ENCODE results near the gene PIP5K1A. TPM values are rescaled to one million over a fixed set of nuclear protein-coding genes. Genes with fewer than 3 reads are reported as not detected.
A peak's percentile ranks its signal among the peaks of the same experiment; 100 is the strongest.

PIP5K1A gene
- total and polyA plus RNA-seq, 9 of the 15 experiments (the other 6 are each of a cell fraction or from before 2014, with no cell fraction given) = 1.9 to 42.4 (median 18.8) TPM

GRCh38 chr1:151251656-151252470 lies 53.5 kb downstream of the PIP5K1A start (continued):
- TF ChIP-seq, protein P1, sequence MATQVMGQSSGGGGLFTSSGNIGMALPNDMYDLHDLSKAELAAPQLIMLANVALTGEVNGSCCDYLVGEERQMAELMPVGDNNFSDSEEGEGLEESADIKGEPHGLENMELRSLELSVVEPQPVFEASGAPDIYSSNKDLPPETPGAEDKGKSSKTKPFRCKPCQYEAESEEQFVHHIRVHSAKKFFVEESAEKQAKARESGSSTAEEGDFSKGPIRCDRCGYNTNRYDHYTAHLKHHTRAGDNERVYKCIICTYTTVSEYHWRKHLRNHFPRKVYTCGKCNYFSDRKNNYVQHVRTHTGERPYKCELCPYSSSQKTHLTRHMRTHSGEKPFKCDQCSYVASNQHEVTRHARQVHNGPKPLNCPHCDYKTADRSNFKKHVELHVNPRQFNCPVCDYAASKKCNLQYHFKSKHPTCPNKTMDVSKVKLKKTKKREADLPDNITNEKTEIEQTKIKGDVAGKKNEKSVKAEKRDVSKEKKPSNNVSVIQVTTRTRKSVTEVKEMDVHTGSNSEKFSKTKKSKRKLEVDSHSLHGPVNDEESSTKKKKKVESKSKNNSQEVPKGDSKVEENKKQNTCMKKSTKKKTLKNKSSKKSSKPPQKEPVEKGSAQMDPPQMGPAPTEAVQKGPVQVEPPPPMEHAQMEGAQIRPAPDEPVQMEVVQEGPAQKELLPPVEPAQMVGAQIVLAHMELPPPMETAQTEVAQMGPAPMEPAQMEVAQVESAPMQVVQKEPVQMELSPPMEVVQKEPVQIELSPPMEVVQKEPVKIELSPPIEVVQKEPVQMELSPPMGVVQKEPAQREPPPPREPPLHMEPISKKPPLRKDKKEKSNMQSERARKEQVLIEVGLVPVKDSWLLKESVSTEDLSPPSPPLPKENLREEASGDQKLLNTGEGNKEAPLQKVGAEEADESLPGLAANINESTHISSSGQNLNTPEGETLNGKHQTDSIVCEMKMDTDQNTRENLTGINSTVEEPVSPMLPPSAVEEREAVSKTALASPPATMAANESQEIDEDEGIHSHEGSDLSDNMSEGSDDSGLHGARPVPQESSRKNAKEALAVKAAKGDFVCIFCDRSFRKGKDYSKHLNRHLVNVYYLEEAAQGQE (IDR thresholded peaks at IDR 0.05; ENCODE audit: borderline replicate concordance) = peak; percentile 66; the same call in 1 of the 2 replicates
- TF ChIP-seq, protein P1 (CRISPR knock-in tag; IDR thresholded peaks at IDR 0.05; ENCODE audit: low read depth) = no peak
- TF ChIP-seq, protein P2, sequence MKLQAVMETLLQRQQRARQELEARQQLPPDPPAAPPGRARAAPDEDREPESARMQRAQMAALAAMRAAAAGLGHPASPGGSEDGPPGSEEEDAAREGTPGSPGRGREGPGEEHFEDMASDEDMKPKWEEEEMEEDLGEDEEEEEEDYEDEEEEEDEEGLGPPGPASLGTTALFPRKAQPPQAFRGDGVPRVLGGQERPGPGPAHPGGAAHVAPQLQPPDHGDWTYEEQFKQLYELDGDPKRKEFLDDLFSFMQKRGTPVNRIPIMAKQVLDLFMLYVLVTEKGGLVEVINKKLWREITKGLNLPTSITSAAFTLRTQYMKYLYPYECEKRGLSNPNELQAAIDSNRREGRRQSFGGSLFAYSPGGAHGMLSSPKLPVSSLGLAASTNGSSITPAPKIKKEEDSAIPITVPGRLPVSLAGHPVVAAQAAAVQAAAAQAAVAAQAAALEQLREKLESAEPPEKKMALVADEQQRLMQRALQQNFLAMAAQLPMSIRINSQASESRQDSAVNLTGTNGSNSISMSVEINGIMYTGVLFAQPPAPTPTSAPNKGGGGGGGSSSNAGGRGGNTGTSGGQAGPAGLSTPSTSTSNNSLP (IDR thresholded peaks at IDR 0.05; ENCODE audit: borderline replicate concordance, low read depth, low read length) = peak; percentile 91
- TF ChIP-seq ZNF384 (IDR thresholded peaks at IDR 0.05; ENCODE audit: low read depth, low read length) (peak; percentile 55; the same call in 1 of the 2 replicates), ILK (tag; IDR thresholded peaks at IDR 0.05; ENCODE audit: borderline replicate concordance, low read depth) (no peak), CREM (IDR thresholded peaks at IDR 0.05; ENCODE audit: low read depth) (0 out of 2 replicates have a peak, but pooled peaks have one; percentile 38), RAD21 (CRISPR knock-in tag; conservative IDR thresholded peaks at IDR 0.05 in 1 of 2, IDR thresholded peaks at IDR 0.05 in 1 of 2) (peak; percentile 68 to 84), PBX2 (CRISPR knock-in tag; IDR thresholded peaks at IDR 0.05; ENCODE audit: low read depth) (no peak), PBX2 (tag; conservative IDR thresholded peaks at IDR 0.05; ENCODE audit: low read depth) (0 out of 2 replicates have a peak, but pooled peaks have one; percentile 43), L3MBTL2 (IDR thresholded peaks at IDR 0.05) (0 out of 2 replicates have a peak, but pooled peaks have one; percentile 13), THRAP3 (IDR thresholded peaks at IDR 0.05; ENCODE audit: borderline replicate concordance) (0 out of 2 replicates have a peak, but pooled peaks have one; percentile 52)
- TF ChIP-seq, protein P3, sequence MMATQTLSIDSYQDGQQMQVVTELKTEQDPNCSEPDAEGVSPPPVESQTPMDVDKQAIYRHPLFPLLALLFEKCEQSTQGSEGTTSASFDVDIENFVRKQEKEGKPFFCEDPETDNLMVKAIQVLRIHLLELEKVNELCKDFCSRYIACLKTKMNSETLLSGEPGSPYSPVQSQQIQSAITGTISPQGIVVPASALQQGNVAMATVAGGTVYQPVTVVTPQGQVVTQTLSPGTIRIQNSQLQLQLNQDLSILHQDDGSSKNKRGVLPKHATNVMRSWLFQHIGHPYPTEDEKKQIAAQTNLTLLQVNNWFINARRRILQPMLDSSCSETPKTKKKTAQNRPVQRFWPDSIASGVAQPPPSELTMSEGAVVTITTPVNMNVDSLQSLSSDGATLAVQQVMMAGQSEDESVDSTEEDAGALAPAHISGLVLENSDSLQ (IDR thresholded peaks at IDR 0.05) = peak; percentile 85

Data from K562 (cell line).